Measurements from ENCODE around the gene GPATCH4.
A peak's percentile ranks its signal among the peaks of the same experiment; 100 is the strongest.
"Not testable (repeated sequence)": the region's sequence is repeated elsewhere in the genome, so short reads cannot be mapped to it uniquely, and the experiment has no call there.

Gene GPATCH4

DNA sequence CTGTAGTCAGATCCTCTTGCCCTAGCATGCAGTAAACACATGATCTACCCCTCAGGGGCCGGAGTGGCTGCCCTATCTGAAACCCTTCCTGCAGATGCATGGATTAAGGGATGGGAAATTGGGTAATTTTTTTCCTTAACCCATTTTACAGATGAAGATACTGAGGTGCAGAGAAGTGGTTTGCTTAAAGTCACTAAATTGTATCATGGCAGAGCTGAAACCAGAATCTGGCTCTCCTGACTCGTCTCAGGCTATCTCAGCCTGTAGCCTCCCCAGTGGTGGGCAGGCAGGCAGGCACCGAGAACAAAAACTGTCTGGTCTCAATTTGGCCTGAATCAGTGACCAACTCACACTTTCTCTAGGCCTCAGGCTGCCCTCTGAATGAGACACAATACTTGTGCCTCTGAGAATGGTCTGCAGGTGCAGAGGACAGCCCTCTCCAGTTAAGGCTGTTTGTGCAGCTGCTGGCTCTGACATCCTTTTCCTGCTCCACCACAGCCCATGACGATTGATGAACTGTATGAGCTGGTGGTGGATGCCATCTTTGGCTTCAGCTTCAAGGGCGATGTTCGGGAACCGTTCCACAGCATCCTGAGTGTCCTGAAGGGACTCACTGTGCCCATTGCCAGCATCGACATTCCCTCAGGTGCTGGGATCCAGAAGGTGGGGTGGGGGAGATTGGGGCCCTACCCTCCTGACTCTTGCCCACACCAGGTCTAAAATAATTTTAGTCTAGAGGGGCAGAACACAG is 8.2 kb downstream of the GPATCH4 start:
- TF ChIP-seq, protein P1, sequence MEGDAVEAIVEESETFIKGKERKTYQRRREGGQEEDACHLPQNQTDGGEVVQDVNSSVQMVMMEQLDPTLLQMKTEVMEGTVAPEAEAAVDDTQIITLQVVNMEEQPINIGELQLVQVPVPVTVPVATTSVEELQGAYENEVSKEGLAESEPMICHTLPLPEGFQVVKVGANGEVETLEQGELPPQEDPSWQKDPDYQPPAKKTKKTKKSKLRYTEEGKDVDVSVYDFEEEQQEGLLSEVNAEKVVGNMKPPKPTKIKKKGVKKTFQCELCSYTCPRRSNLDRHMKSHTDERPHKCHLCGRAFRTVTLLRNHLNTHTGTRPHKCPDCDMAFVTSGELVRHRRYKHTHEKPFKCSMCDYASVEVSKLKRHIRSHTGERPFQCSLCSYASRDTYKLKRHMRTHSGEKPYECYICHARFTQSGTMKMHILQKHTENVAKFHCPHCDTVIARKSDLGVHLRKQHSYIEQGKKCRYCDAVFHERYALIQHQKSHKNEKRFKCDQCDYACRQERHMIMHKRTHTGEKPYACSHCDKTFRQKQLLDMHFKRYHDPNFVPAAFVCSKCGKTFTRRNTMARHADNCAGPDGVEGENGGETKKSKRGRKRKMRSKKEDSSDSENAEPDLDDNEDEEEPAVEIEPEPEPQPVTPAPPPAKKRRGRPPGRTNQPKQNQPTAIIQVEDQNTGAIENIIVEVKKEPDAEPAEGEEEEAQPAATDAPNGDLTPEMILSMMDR (IDR thresholded peaks at IDR 0.05; ENCODE audit: low read depth, low read length): no peak
- no peak overlapping the region for H3K4me3 ChIP-seq (replicated peaks in 1 of 2; ENCODE audit: low read depth in 2 of 2, low read length in 2 of 2)
- DNase-seq (ENCODE audit: low read depth in 2 of 2): no peak

DNA sequence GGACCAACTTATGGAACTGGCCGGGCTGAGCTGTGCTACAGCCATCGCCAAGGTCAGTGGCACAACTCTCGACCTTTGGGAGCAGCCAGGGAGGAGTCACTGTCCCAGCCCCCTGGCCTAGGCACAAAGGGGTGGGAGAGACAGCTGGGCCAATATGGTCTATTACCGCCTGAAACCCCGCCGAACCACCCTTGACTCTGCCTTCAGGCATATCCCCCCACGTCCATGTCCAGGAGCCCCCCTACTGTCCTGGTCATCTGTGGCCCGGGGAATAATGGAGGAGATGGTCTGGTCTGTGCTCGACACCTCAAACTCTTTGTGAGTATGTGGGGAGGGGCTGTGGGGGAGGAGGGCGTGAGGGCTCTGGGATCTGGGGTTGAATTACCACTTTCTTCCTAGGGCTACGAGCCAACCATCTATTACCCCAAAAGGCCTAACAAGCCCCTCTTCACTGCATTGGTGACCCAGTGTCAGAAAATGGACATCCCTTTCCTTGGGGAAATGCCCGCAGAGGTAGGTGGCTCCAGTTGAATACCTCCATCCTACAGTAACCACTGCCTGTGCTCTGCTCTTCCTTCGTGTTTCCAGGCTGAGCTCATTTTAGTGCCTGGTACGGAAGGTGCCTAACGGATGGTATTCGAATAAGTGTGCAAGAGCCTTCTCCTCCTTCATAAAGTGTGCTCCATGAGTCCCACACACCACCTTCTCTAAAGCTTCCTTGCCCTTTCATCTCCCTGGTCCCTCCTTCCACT is 8.9 kb downstream of the GPATCH4 start:
- H3K4me3 ChIP-seq (replicated peaks in 1 of 2; ENCODE audit: low read depth in 2 of 2, low read length in 2 of 2): peak overlapping the region; percentile 60 to 82
- TF ChIP-seq, protein P1 (IDR thresholded peaks at IDR 0.05; ENCODE audit: low read depth, low read length): no peak

DNA sequence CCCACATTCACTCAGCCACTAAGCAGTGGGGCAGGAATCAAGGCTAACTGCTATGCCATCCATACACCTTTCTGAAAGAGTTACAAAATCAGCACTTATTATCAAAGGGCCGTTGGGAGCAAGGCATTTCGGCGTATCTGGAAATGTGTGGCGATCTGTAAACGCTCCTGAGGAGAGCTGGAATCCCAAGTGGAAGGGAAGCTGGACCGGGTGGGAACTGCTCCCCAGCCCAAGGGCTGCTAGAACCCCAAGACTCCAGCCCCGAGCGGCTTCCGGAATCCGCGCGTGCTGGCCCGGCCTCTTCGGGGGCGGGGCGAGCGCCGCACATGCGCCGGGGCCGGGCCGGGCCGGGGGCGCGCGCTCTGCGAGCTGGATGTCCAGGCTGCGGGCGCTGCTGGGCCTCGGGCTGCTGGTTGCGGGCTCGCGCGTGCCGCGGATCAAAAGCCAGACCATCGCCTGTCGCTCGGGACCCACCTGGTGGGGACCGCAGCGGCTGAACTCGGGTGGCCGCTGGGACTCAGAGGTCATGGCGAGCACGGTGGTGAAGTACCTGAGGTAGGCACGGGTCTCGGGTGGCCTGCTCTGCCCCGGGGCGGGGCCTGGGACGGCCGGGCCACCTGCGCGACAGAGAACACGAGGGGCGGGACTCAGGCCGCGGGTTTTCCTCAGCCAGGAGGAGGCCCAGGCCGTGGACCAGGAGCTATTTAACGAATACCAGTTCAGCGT is 9.7 kb downstream of the GPATCH4 start, which contains the start of gene NAXE:
TSS of gene NAXE (plus strand) at position 345 of the 726 bp plus-strand sequence. CDS start at position 374, 29 bp downstream.
- DNase-seq (ENCODE audit: low read depth in 2 of 2): peak; percentile 40 to 65
- H3K4me3 ChIP-seq (replicated peaks in 1 of 2; ENCODE audit: low read depth in 2 of 2, low read length in 2 of 2): peak within 1 kb of the TSS; percentile 60 to 82
- TF ChIP-seq, protein P1 (IDR thresholded peaks at IDR 0.05; ENCODE audit: low read depth, low read length): no peak

More for the DNA sequence above, 8.9 kb downstream of the GPATCH4 start:
- DNase-seq (ENCODE audit: low read depth in 2 of 2): no peak

DNA sequence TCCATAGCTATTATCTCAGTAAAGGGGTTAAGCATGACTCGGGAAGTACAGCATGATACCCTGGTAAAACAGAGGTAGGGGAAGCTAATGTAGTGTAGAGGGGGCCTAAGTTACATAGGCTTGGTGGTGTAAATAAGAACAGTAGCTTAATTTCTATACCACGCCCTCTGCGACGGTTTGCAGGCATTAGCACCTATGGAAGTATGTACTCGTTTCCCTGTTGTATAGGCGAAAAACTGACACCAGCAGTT is 10.2 kb downstream of the GPATCH4 start:
- DNase-seq (ENCODE audit: low read depth in 2 of 2): no peak
- peak overlapping the region; percentile 60 to 82 for H3K4me3 ChIP-seq (replicated peaks in 1 of 2; ENCODE audit: low read depth in 2 of 2, low read length in 2 of 2)
- TF ChIP-seq, protein P1 (IDR thresholded peaks at IDR 0.05; ENCODE audit: low read depth, low read length): no peak

DNA sequence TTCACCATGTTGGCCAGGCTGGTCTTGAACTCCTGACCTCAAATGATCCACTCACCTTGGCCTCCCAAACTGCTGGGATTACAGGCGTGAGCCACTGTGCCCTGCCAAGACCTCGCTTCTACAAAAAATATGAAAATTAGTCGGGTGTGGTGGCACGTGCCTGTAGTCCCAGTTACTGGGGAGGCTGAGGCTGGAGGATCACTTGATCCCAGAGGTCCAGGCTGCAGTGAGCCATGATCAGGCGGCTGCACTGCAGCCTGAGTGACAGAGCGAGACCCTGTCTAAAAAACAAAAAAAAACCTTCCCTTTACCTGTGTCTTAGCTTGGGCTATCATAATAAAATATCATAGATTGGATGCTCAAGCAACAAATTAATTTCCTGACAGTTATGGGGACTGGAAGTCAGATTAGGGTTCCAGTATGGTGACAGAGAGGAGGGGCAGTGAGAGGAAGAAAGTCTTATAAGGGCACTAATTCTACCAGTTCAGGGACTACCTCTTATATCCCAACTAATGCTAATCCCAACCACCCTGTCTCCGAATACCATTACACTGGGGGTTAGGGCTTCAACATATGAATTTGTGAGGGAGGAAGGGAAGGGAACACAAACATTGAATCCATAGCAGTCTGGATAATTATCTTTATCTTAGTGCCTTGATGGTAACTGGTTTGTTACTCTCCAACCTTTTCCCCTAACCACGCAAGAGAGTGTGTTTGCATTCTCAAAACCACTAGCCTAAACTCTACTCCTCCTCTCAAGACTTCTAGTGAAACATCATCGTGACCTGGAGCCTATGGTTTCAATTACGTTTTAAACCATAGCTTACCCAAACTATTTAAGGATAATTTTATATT is 10.7 kb downstream of the GPATCH4 start:
- H3K4me3 ChIP-seq (replicated peaks in 1 of 2; ENCODE audit: low read depth in 2 of 2, low read length in 2 of 2): no peak overlapping the region
- TF ChIP-seq, protein P1 (IDR thresholded peaks at IDR 0.05; ENCODE audit: low read depth, low read length): no peak
- no peak for DNase-seq (ENCODE audit: low read depth in 2 of 2)

DNA sequence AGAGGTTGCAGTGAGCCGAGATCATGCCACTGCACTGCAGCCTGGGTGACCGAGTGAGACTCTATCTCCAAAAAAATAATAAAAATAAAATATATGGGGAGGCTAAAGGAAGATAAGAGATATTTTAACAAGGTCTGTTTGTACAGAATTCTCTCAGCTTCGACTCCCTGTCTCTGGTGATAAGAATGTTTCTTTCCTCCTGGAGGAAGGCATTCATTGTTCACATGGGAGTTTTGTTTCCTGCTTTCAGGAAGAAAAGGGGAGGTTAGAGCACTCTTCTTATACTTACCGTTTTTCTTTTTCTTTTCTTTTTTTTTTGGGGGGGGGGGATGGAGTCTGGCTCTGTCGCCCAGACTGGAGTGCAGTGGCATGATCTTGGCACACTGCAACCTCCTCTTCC is 11.7 kb downstream of the GPATCH4 start:
- DNase-seq (ENCODE audit: low read depth in 2 of 2): no peak
- no peak overlapping the region for H3K4me3 ChIP-seq (replicated peaks in 1 of 2; ENCODE audit: low read depth in 2 of 2, low read length in 2 of 2)
- TF ChIP-seq, protein P1 (IDR thresholded peaks at IDR 0.05; ENCODE audit: low read depth, low read length): no peak

DNA sequence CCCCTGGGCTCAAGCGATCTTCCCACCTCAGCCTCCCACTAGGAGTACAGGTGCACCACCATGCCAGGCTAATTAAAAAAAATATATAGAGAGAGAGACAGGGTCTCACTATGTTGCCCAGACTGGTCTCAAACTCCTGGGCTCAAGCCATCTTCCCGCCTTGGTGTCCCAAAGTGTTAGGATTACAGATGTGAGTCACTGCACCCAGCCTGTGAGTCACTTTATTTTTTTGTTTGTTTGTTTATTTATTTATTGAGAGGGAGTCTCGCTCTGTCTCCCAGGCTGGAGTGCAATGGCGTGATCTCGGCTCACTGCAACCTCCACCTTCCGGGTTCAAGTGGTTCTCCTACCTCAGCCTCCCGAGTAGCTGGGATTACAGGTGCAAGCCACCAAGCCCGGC is 13.4 kb downstream of the GPATCH4 start:
- not testable (repeated sequence) for DNase-seq (ENCODE audit: low read depth in 2 of 2); H3K4me3 ChIP-seq (replicated peaks in 1 of 2; ENCODE audit: low read depth in 2 of 2, low read length in 2 of 2)

Measured in cardiac fibroblast (primary cell).